Nephron (organoid): ENCODE measurements around the gene ANKRD27.
A peak's percentile ranks its signal among the peaks of the same experiment; 100 is the strongest.
"Not testable (repeated sequence)": the region's sequence is repeated elsewhere in the genome, so short reads cannot be mapped to it uniquely, and the experiment has no call there.

ENCODE experiments used
- H3K27ac Mint-ChIP-seq, 3 experiments: 2 replicates each; pipeline ENCODE4 v1.8.0; 2020; ENCODE audit warnings: mixed read lengths in 3 of 3, mild to moderate bottlenecking in 2 of 3, moderate library complexity in 1 of 3
- H3K27me3 Mint-ChIP-seq: 2 replicates; pipeline ENCODE4 v1.8.0; 2021; ENCODE audit warnings: low read depth, mild to moderate bottlenecking, moderate library complexity, mixed read lengths
- H3K36me3 Mint-ChIP-seq: 2 replicates; pipeline ENCODE4 v1.8.0; 2020; ENCODE audit warnings: low read depth, mixed read lengths
- H3K4me1 Mint-ChIP-seq: 2 replicates; pipeline ENCODE4 v1.8.0; 2020; ENCODE audit warnings: mixed read lengths
- H3K4me3 Mint-ChIP-seq, 3 experiments: 2 replicates each; pipeline ENCODE4 v1.8.0; 2020; ENCODE audit warnings: mild to moderate bottlenecking in 3 of 3, mixed read lengths in 3 of 3, moderate library complexity in 2 of 3
- H3K9me3 Mint-ChIP-seq: 2 replicates; pipeline ENCODE4 v1.8.0; 2020; ENCODE audit warnings: mixed read lengths
- CTCF ChIP-seq, 3 experiments: fragments of 200-600 bp; sonication (generic); IDR thresholded peaks; one replicate each; pipeline ENCODE4 v1.5.0; 2021; ENCODE audit warnings: antibody characterized with exemption in 3 of 3; ENCODE audit not compliant: unreplicated experiment in 3 of 3

ANKRD27 gene

GRCh38 chr19:32694851-32695250, 19.9 kb upstream of the ANKRD27 start:
- H3K4me1 Mint-ChIP-seq, result peaks cover 36% of the 10 kb centered on the region
- H3K4me3 Mint-ChIP-seq, result peak overlapping the region; percentile 90 to 93 (median 92)

GRCh38 chr19:32694316-32694715, 19.3 kb upstream of the ANKRD27 start:
- Mint-ChIP-seq H3K36me3 (peaks cover 60% of the 10 kb centered on the region), H3K9me3 (peaks cover 36% of the 10 kb centered on the region), H3K4me3 (peak overlapping the region; percentile 90 to 93 (median 92)), H3K4me1 (peaks cover 36% of the 10 kb centered on the region), H3K27ac (peak overlapping the region; percentile 12 to 59 (median 19))
- not testable (repeated sequence) for H3K27me3 Mint-ChIP-seq

More at GRCh38 chr19:32694851-32695250, 19.9 kb upstream of the ANKRD27 start:
- H3K36me3 Mint-ChIP-seq, result peaks cover 65% of the 10 kb centered on the region
- H3K9me3 Mint-ChIP-seq, result peaks cover 39% of the 10 kb centered on the region
- peak overlapping the region in 2 of 3 experiments; percentile 19 to 59 for H3K27ac Mint-ChIP-seq
- H3K27me3 Mint-ChIP-seq, result not testable (repeated sequence)

- Mint-ChIP-seq H3K4me3 (peak overlapping the region; percentile 90 to 93 (median 92)), H3K4me1 (peaks cover 36% of the 10 kb centered on the region), H3K36me3 (peaks cover 51% of the 10 kb centered on the region), H3K27ac (peak overlapping the region; percentile 90 to 93 (median 91)), H3K9me3 (peaks cover 30% of the 10 kb centered on the region)
- H3K27me3 Mint-ChIP-seq, result not testable (repeated sequence)
These were observed 18.4 kb upstream of the ANKRD27 start for GRCh38 chr19:32693151-32694108.

- peak overlapping the region; percentile 90 to 93 (median 91) for H3K27ac Mint-ChIP-seq
- TF ChIP-seq CTCF (IDR thresholded peaks at IDR 0.05; ENCODE audit: unreplicated experiment in 3 of 3), result no peak
- peaks cover 4% of the 10 kb centered on the region for H3K27me3 Mint-ChIP-seq
- H3K9me3 Mint-ChIP-seq, result peaks cover 26% of the 10 kb centered on the region
- peak overlapping the region; percentile 90 to 93 (median 92) for H3K4me3 Mint-ChIP-seq
- peaks cover 44% of the 10 kb centered on the region for H3K36me3 Mint-ChIP-seq
- H3K4me1 Mint-ChIP-seq, result peaks cover 36% of the 10 kb centered on the region
These were observed 17.7 kb upstream of the ANKRD27 start for GRCh38 chr19:32692727-32693061.

GRCh38 chr19:32691952-32692726, 17.2 kb upstream of the ANKRD27 start:
- Mint-ChIP-seq H3K36me3 (peaks cover 38% of the 10 kb centered on the region), H3K9me3 (peaks cover 21% of the 10 kb centered on the region), H3K27me3 (peaks cover 4% of the 10 kb centered on the region), H3K4me1 (peaks cover 36% of the 10 kb centered on the region), H3K4me3 (peak overlapping the region; percentile 90 to 93 (median 92)), H3K27ac (peak overlapping the region in 2 of 3 experiments; percentile 90 to 91)
- TF ChIP-seq CTCF (IDR thresholded peaks at IDR 0.05; ENCODE audit: unreplicated experiment in 3 of 3), result no peak

GRCh38 chr19:32691291-32691951, 16.4 kb upstream of the ANKRD27 start, which contains the start of gene NUDT19:
TSS of gene NUDT19 (plus strand) at chr19:32691821. CDS start at chr19:32691961, 140 bp downstream.
- Mint-ChIP-seq H3K27me3 (peaks cover 4% of the 10 kb centered on the region), H3K4me3 (peak within 1 kb of the TSS; percentile 90 to 93 (median 92))

More at GRCh38 chr19:32691291-32691951, 16.4 kb upstream of the ANKRD27 start, which contains the start of gene NUDT19:
- Mint-ChIP-seq H3K27ac (peak within 1 kb of the TSS; percentile 90 to 93 (median 91)), H3K4me1 (peaks cover 36% of the 10 kb centered on the region), H3K36me3 (peaks cover 32% of the 10 kb centered on the region), H3K9me3 (peaks cover 17% of the 10 kb centered on the region)
- no peak for TF ChIP-seq CTCF (IDR thresholded peaks at IDR 0.05; ENCODE audit: unreplicated experiment in 3 of 3)
